ENCODE data around the gene STAG2.
"Not testable (repeated sequence)": the region's sequence is repeated elsewhere in the genome, so short reads cannot be mapped to it uniquely, and the experiment has no call there.

Gene STAG2

DNA sequence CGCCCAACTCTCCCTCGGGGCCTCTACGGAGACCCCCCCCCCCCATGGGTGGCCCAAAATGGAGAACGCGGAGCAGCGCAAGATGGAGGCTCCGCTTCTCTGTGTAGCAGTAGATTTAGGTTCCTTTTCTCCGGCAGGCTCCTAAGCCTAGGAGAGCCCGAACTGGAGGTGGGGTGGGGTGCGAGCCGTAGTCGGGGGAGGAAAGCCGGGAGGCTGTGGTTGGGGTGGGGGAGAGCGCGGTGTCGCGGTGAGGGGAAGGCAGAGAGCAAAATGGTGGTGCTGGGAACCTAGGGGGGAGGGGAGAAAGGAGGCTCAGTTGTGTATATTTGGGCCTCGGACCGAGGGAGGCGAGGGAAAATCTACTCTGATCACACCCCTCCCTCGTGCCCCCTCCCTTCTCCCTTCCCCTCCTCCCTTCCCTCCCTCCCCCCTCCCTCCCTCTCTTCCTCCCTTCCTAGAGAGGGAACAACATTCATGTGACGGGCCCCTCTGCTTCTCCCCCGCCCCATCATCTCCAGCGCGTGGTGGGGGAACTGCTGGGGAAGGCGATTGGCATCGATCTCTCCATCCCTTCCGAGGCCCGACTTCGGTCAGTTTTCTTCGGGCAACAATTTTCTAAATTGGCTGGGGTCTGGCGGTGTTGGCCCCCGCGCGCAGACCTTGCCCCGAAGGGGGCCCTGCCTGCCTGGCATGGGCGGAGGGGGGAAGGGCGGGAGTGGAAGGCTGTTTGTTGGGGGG is at the start of gene STAG2:
Gene STAG2, plus strand, starts transcription at position 439 of the 738 bp plus-strand sequence. CDS start 60,922 bp downstream, outside the sequence.
- DNase-seq: peak; percentile 74

DNA sequence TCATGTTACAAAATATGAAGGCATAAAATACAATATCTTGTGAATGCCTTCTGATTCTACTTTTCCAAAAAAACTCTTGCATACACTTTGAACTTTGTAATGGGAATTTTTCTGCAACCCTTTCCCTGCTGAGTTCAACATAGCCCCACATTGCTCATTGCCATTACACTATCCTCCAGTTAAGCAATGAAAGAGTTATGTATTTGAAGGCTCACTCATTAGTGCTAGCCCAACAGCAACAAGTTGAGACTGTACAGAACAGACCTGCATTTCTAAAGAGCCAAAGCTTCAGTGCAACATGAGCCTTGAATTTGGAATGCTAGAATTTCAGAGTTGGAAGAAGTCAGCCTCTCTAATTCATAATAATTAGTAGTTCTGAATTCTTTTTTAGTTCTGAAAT is 44.4 kb upstream of the STAG2 start:
- no peak for DNase-seq

DNA sequence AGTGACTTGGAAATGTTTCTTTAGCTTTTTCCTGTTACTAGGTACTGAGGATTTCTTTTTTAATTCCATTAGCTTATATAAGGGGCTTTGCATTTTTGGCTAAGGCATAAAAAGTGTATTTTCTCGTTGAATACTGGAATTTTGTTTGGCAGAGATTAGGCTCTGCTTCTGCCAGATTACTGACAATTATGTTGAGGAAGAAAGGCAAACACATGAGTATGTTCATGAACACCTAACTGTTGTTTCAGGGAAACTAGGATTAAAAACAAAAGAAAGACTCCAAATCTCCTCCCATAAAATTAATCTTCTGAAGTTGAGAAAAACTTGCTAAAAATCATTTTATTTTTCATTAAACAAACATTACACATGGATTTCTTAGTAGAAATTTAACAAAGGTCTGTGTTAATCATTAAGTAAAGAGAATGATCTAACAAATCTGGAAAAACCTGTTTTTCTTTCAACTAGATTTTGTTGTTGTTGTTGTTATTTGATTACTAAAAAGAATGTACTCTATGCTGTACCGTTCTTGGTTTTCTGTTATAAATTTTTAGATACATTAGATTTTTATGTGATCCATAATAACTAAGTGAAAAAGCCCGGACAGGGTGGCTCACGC is 43.3 kb upstream of the STAG2 start:
- no peak for DNase-seq

DNA sequence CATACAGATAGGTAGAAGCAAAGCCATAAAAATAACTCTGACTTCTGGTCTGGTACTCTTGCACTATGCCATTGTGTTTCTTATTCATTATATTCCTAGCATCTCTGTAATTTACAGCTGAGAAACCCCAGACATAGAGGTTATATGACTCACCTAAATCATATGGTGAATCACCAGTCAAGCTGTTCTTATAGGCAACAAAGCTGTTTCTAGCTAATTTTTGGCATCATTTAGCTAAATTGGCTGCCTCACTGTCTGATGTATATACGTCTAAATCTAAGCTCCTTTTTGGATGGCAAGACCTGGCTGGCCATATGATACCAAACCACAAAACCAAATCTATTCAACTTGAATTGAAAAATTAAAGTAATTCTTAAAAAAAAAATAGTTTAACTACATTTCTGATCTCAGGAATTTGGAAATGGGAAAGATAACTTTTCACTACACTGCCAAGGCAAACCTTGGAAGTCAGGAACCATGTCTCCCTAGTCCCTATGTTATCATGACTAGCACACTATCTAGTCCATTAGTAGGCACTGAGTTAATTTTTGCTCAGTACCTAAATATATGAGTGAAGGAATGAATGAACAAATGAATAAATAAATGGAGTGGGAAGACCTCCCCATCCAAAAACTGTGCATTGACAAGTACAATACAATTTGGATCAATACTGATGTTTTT is 41.3 kb upstream of the STAG2 start:
- DNase-seq: no peak

DNA sequence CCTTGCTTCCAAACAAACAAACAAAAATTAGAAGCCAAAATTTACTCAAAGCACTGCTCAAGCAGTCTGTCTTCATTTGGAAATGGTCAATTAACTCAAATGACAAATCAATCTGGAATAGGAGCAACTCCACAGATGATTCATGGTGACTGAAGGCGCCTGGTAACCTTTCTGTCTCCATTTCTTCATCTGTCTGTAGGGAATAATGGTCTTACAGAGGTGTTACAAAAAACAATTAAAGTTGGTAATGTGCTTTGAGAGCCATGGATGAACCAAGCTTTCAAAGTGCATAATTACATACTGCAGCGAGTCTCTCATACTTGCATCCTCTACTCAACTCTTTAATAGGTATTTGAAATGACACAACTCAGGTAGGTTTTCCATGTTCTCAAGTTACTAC is 38.3 kb upstream of the STAG2 start:
- DNase-seq: no peak

DNA sequence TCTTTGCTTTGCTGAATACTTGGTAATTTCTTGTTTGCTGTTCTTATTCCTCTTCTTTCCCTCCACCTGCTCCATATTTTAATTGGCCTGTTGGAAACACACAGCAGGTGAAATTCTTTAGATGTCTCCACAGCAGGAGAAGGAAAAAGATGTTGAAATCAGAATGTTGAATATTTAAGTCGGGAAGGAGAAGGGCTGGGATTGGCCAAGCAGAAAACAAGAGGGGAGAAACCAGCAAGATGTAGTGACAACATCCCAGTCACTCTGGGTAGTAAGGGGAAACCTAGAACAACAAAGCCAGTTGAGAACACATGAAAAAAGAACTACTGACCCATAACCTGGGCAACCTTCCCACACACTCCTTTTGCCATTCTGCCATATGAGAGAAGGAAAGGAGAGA is 37.3 kb upstream of the STAG2 start:
- no peak for DNase-seq

DNA sequence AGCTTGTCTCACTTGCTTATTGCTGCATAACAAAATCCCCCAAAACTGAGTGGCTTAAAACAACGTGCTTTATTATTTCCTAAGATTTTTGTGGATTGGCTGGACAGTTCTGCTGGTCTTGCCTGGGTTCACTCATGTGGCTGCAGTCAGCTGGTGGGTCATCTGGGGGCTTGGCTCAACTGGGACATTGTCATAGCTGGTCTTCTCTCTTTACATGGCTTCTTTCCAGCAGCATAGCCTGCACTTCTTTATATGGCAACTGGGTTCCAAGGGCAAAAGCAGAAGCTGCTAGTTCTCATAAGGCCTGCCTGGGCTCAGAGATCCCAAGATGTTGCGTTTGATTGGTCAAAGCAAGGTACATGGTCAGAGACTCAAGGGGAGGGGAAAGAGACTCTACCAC is 33.7 kb upstream of the STAG2 start:
- DNase-seq: peak; percentile 41

DNA sequence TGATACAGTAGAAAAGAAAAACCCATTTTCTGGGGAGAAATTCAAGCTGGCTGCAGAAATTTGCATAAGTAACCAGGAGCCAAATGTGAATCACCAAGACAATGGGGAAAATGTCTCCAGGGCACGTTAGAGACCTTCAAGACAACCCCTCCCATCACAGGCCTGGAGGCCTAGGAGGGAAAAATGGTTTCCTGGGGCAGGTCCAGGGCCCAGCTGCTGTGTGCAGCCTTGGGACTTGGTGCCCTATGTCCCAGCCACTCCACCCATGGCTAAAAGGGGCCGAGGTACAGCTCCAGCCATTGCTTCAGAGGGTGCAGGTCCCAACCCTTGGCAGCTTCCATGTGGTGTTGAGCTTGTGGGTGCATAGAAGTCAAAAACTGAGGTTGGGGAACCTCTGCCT is 29.5 kb upstream of the STAG2 start:
- not testable (repeated sequence) for DNase-seq

DNA sequence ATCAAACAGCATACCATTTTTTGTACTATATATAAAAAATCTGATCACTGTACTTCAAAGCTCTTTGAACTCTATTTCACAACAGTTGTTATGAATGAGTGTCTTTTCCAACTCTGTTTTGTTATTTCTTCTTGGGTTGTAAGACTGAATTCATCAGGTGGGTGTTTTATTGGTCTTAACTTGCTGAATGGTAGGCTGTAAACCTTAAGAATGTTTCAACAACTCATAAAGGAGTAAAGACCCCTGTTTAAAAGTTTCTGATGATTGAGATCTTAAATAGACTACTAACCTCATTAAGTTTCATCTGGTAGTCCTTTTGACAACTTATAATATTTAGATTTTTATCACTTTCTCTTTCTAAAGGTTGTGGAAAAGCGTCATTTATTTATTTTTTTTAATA is 18.4 kb upstream of the STAG2 start:
- no peak for DNase-seq

DNA sequence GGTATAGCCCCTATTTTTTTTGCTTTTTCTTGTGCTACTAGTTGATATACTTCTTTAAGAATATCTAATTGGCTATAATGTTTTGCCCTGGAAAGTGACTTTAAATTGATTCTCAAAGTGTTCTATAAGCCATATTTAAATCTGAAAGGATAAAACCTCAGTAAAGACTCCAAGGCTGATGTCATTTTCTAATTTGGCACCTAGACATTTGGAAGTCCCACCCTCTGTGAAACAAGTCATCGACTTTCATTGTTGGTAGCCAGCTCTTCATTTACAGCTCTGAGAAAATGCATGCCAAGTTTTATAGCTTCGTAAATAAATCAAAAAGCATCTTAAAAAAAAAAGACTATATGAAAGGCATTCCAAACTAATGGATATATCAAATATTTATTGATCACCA is 18.0 kb upstream of the STAG2 start:
- DNase-seq: no peak

DNA sequence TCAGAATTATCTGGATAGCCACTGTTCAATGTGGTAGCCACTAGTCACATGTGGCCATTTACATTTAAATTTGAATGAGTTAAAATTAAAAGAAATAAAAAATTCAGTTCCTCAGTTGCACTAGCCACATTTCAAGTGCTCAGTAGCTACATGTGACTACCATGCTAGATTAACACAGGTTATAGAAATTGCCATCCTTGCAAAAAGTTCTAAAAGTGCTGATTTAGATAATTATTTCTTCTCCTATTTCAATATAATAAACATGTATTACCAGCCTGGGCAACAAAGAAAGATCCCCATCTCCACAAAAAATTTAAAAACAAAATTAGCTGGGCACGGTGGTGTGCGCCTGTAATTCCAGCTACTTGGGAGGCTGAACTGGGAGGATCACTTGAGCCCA is 11.7 kb upstream of the STAG2 start:
- no peak for DNase-seq

DNA sequence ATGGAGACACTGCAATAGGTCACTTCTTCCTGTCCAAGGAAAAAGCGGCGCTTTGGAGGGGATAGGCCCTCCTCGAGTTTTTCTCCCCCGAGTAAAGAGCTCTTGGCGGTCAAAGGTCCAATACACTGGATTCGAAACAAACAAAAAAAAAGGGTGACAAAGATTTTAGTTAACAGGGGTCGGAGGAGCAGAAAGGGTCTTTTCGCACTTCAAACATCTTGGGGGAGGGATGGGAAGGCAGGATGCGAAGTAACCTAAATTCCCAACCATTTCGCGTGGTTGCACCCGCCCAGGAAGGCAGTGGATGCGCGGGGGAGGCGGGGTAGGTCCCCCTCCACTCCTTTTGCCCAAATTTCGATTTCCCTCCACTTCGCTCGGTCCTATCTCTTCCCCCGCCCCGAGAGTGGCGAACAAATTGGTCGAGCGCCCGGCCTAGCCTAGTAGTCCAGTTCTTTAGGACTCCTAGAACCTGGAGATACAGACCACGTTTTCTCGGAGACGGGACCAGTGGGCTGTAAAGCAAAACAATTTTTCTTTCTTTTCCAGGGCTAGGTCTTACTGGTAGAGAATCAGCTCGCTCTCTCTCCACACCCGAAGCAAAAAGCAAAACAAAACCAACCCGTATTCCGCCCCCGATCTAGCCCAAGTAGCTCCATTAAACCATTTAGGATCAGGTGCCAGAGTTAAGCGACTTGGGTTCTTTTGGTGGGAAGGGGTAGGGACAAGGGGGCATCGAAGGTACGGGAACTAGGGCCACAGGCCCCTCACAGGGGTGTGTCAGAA is 2.0 kb upstream of the STAG2 start:
- DNase-seq: no peak

DNA sequence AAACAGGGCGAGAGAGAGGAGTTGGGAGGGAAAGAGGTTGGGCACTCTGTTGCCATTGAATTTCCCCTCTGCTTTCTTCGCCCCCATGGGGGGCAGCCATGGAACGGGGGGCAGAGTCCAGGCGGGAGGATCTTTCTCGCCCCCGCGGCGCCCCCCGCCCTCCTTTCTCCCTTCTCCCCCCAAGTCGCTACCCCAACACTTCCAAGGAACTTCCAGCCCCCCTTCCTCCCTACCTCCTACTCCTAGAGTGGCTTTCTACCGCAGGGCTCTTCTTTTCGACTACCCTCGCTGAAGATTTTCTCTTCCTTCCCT is 594 bp upstream of the STAG2 start:
- DNase-seq: no peak

DNA sequence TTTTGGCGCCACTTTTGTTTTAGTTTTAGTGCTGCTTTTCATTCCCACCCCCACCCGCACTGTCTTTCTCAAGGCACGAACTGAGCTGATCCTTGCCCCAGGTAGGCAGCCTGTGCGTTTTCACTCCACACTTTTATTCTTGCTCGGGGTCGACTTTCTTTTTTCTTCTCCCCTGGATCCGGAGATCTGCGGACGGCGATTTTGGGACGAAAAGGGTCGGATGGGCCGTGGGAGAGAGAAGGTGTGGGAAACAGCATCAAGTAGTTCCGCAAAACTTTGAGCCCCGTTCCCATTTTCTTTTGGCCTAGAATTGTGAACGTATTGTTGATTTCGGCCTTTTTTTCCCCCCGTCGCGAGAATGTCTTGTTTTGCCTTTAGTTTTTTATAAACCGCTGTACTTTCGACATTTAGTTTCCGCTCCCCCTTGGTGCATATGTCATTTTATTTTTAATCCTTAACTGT is 531 bp downstream of the STAG2 start:
- peak; percentile 34 for DNase-seq

DNA sequence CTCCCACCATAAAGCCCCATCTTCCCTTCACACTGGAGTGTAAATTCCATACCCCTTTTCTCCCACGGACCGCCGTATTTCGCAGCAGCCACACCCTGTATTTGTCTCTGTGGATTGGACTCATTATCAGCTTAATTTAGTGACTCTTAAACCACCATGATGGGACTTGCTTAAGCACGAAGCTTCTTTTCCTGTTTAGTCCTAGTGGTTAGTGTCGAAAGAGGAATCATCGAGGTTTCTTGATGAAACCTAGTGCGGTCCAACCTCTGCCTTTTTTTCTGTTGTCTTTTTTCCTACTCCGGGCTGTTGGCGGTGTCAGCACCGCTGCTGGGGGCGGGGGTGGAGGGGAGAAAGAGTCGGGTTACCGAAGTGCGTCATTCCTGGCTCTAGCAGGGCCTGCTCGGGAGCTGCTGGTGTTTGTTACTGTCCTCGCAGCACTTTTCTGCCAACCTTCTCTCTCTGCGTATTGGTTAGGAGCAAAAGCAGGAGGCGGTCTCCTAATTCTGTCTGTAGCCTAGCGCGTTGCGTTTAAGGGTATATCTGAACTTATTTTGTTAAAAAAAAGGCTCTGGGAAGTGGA is 1.4 kb downstream of the STAG2 start:
- DNase-seq: peak; percentile 96

DNA sequence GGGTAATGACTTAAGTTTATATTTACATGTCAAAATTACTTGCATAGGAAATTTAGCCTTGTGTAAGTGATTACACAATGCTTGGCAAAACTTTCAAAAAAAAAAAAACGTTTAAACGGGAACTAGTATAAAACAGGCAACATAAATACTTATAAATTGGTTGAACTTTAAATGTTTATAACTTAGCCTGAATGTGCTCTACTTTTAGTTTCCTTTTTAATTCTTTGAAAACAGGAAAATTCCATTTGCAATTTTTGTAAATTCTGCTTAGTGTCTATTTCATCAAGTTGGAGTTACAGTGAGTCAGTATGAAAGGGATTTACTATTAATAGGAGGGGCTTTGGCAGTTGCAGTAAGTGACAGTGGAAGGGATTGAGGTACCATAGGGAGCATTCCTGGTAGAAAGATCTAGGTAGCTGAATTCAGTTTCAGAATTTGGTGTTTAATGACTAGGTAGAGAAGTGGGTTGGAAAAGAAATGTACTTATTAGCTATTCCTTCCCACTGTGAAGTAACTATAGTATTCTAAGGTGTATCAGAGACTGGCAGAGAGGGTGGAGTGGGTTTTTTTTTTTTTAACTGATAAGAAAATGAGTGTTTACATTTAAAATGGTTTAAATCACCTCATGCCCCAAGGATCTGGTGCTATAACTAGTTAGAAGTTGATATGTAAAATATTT is 2.8 kb downstream of the STAG2 start:
- peak; percentile 38 for DNase-seq

DNA sequence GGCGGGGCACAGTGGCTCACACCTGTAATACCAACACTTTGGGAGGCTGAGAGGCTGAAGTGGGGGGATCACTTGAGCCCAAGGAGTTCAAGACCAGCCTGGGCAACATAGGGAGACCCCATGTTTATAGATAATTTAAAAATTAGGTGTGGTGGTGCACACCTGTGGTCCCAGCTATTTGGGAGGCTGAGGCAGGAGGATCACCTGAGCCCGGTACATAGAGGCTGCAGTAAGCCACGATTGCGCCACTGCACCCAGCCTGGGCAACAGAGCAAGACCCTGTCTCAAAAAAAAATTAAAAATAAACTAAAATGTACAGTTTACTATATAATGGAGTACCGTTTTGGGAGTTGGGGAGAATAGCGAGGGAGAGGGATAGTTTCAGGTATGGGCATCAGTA is 4.2 kb downstream of the STAG2 start:
- DNase-seq: no peak

DNA sequence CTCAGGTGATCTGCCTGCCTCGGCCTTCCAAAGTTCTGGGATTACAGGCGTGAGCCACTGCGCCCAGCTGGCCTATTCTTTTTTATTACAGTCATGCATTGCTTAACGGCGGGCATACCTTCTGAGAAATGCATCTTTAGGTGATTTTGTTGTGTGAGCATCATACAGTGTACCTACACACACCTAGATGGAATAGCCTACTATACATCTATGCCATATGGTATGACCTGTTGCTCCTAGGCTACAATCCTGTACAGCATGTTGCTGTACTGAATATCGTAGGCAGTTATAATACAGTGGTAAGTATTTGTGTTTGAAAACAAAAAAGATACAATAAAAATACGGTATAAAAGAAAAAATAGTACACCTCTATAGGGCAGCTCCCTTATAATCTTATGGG is 6.0 kb downstream of the STAG2 start:
- no peak for DNase-seq

DNA sequence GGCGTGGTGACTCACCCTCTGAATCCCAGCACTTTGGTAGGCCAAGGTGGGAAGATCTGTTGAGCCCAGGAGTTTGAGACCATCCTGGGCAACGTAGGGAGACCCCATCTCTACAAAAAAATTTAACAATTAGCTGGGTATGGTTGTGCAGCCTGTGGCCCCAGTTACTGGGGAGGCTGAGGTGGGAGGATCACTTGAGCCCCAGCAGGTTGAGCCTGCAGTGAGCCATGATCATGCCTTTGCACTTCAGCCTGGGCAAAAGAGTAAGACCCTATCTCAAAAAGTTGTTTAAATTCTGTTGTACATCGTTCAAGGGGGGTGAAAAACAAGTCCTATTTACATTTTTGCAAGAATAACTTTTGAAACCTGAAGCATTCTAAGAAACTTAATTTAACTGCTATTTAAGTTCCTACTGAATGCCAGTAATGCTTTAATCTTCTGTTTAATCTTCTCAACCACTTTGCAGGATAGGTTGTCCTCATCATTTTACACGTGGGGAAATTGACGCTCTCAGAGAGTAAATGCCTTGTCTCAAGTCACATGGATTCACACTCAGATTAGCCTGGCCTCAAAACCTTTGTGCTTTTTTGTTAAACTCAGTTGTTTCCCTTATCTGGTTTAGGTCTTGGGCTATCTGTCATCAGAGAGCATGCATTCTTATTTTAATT is 7.0 kb downstream of the STAG2 start:
- no peak for DNase-seq

DNA sequence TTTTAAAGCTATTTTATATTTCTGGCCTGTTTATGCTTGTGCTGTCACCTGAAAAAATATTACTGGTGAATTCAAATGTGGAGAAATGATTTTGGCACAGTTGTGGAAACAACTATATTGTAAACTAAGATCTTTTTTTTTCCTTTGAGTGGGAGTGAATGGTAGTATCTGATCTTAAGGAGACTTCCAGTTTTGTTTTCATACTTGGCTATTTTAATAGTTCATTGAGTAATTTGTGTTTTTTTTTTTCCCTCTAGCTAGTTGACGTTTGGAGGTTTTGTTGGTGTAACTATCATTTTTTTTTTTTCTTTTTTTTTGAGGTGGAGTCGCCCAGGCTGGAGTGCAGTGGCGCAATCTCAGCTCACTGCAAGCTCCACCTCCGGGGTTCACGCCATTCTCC is 10.5 kb downstream of the STAG2 start:
- DNase-seq: peak; percentile 80

DNA sequence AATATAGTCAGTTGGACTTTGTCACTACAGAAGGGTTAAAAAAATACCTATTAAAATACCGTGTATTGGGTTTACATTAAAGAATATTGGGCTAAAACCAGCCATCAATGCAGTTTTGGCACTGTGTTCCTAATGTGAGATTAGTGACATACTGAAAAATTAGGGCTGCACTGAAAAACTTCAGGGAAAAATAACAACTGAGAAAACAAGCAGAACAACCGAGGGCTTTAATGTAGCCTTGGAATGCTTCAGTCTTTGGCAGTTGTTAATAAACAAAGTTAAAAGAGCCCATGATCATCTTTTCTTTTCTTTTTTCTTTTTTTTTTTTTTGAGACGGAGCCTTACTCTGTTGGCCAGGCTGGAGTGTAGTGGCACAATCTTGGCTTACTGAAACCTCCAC is 12.4 kb downstream of the STAG2 start:
- DNase-seq: no peak

DNA sequence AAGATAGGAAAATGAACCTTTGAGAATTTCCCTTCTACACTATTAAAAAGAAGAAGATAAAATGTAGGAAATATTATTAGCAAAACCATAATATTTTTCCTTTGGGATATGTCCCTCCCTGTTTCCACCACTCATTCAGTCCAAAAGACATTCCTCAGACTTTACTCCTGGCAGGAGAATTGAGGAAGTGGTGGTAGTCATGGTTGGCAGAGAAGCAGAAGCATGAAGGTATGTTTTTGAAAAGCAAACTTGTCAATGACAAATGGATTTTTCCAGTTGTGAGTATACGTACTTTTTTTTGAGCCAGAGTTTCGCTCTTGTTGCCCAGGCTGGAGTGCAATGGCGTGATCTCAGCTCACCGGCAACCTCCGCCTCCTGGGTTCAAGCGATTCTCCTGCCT is 13.7 kb downstream of the STAG2 start:
- peak; percentile 28 for DNase-seq
